Right hindlimb (tissue), 1 donor: ENCODE results near the gene RPL34.
"Not testable (repeated sequence)": the region's sequence is repeated elsewhere in the genome, so short reads cannot be mapped to it uniquely, and the experiment has no call there.

ENCODE experiments used
- DNase-seq: peaks from one replicate; pipeline ENCODE4 v3.0.0-alpha.2; 2018

The RPL34 gene

GRCh38 chr4:108620101-108620932 is at the start of gene RPL34:
RPL34 (plus strand) TSS chr4:108620576; CDS start chr4:108621960, 1,384 bp downstream.
- peak; percentile 98 for DNase-seq

- DNase-seq, result no peak
Observed at GRCh38 chr4:108570993-108571569, 49.3 kb upstream of the RPL34 start.

- no peak for DNase-seq
Observed at GRCh38 chr4:108574402-108574801, 46.0 kb upstream of the RPL34 start.

- DNase-seq, result no peak
Observed at GRCh38 chr4:108581083-108581482, 39.3 kb upstream of the RPL34 start.

GRCh38 chr4:108586778-108587177 is 33.6 kb upstream of the RPL34 start:
- no peak for DNase-seq

- DNase-seq, result no peak
Observed at GRCh38 chr4:108588878-108589277, 31.5 kb upstream of the RPL34 start.

GRCh38 chr4:108589961-108590360 is 30.4 kb upstream of the RPL34 start:
- no peak for DNase-seq

- no peak for DNase-seq
Observed at GRCh38 chr4:108590776-108591175, 29.6 kb upstream of the RPL34 start.

- no peak for DNase-seq
Observed at GRCh38 chr4:108592674-108592986, 27.7 kb upstream of the RPL34 start.

GRCh38 chr4:108594296-108594695 is 26.1 kb upstream of the RPL34 start:
- DNase-seq, result not testable (repeated sequence)

GRCh38 chr4:108596344-108596743 is 24.0 kb upstream of the RPL34 start:
- DNase-seq, result no peak

- DNase-seq, result no peak
Observed at GRCh38 chr4:108601106-108601505, 19.3 kb upstream of the RPL34 start.

- DNase-seq, result no peak
Observed at GRCh38 chr4:108601532-108601931, 18.8 kb upstream of the RPL34 start.

- DNase-seq, result no peak
Observed at GRCh38 chr4:108602163-108602562, 18.2 kb upstream of the RPL34 start.

- DNase-seq, result no peak
Observed at GRCh38 chr4:108607079-108607815, 13.1 kb upstream of the RPL34 start.

- no peak for DNase-seq
Observed at GRCh38 chr4:108611365-108611764, 9.0 kb upstream of the RPL34 start.

- DNase-seq, result no peak
Observed at GRCh38 chr4:108612365-108612764, 8.0 kb upstream of the RPL34 start.

- DNase-seq, result no peak
Observed at GRCh38 chr4:108619372-108620100, 840 bp upstream of the RPL34 start.

GRCh38 chr4:108620933-108621905 is 843 bp downstream of the RPL34 start:
- no peak for DNase-seq

- no peak for DNase-seq
Observed at GRCh38 chr4:108622022-108622421, 1.6 kb downstream of the RPL34 start.

- DNase-seq, result no peak
Observed at GRCh38 chr4:108622828-108623227, 2.5 kb downstream of the RPL34 start.
